Measurements from ENCODE around the gene JKAMP.

- TF ChIP-seq CTCF (IDR thresholded peaks at IDR 0.05): no peak
- TF ChIP-seq POLR2A (IDR thresholded peaks at IDR 0.05): no peak
Observed at GRCh38 chr14:59480166-59480565, 4.2 kb upstream of the JKAMP start.
